HPDE6-E6E7 (cell line): ENCODE data around the gene OSBPL5.
A peak's percentile ranks its signal among the peaks of the same experiment; 100 is the strongest.

ENCODE experiments used
- DNase-seq: peaks from one replicate; pipeline ENCODE4 v3.0.0; 2011; ENCODE audit warnings: missing footprints; ENCODE audit errors: extremely low spot score

OSBPL5 gene

GRCh38 chr11:3165152-3165705, at the start of gene OSBPL5:
Gene OSBPL5 (minus strand): TSS chr11:3165310. CDS start chr11:3129148, 36,162 bp downstream.
- DNase-seq, result peak; percentile 38

- no peak for DNase-seq
Observed at GRCh38 chr11:3214420-3214699, 49.2 kb upstream of the OSBPL5 start.

- DNase-seq, result no peak
Observed at GRCh38 chr11:3213659-3214419, 48.7 kb upstream of the OSBPL5 start.

- no peak for DNase-seq
Observed at GRCh38 chr11:3208272-3208671, 43.2 kb upstream of the OSBPL5 start.

- no peak for DNase-seq
Observed at GRCh38 chr11:3207526-3208189, 42.5 kb upstream of the OSBPL5 start.

- DNase-seq, result no peak
Observed at GRCh38 chr11:3206922-3207204, 41.8 kb upstream of the OSBPL5 start.

GRCh38 chr11:3206156-3206921, 41.2 kb upstream of the OSBPL5 start:
- no peak for DNase-seq

GRCh38 chr11:3205261-3206155, 40.4 kb upstream of the OSBPL5 start:
- DNase-seq, result no peak

- DNase-seq, result no peak
Observed at GRCh38 chr11:3204141-3205015, 39.3 kb upstream of the OSBPL5 start.

- DNase-seq, result no peak
Observed at GRCh38 chr11:3203221-3204043, 38.3 kb upstream of the OSBPL5 start.

GRCh38 chr11:3202759-3203158, 37.6 kb upstream of the OSBPL5 start:
- DNase-seq, result no peak

GRCh38 chr11:3202305-3202704, 37.2 kb upstream of the OSBPL5 start:
- no peak for DNase-seq

- no peak for DNase-seq
Observed at GRCh38 chr11:3201677-3202181, 36.6 kb upstream of the OSBPL5 start.

- DNase-seq, result no peak
Observed at GRCh38 chr11:3201112-3201581, 36.0 kb upstream of the OSBPL5 start.

GRCh38 chr11:3200388-3201111, 35.4 kb upstream of the OSBPL5 start:
- DNase-seq, result no peak

GRCh38 chr11:3199537-3200295, 34.6 kb upstream of the OSBPL5 start:
- DNase-seq, result no peak

- DNase-seq, result no peak
Observed at GRCh38 chr11:3198815-3199214, 33.7 kb upstream of the OSBPL5 start.
